Sigmoid colon (tissue), 7 donors: ENCODE measurements around the gene TSPAN5. TPM values are rescaled to one million over a fixed set of nuclear protein-coding genes. Genes with fewer than 3 reads are reported as not detected.
A peak's percentile ranks its signal among the peaks of the same experiment; 100 is the strongest.

Experiments used
- DNase-seq: peaks from one replicate; pipeline ENCODE4 v3.0.0-alpha.2; 2019
- H3K27ac ChIP-seq, 4 donors: fragments of 200-600 bp; sonication (generic); one replicate each; pipeline ENCODE4 v1.5.1; 2016 to 2019; ENCODE audit warnings: mild to moderate bottlenecking in 1 of 4
- H3K27me3 ChIP-seq, 3 donors: fragments of 200-600 bp; sonication (generic); one replicate each; pipeline ENCODE4 v1.5.1; 2019; ENCODE audit warnings: mild to moderate bottlenecking in 1 of 3
- H3K36me3 ChIP-seq, 4 donors: fragments of 200-600 bp; sonication (generic); one replicate each; pipeline ENCODE4 v1.5.1; 2016 to 2019
- H3K4me1 ChIP-seq, 4 donors: fragments of 200-600 bp; sonication (generic); one replicate each; pipeline ENCODE4 v1.5.1; 2017 to 2019
- H3K4me3 ChIP-seq, 4 donors: fragments of 200-600 bp; sonication (generic); one replicate each; pipeline ENCODE4 v1.5.1; 2017 to 2019; ENCODE audit warnings: mild to moderate bottlenecking in 2 of 4, moderate library complexity in 1 of 4
- H3K9me3 ChIP-seq, 4 donors: fragments of 200-600 bp in 3 of 4; sonication (generic) in 3 of 4; one replicate each; pipeline versions ENCODE4 v1.5.1 to v1.6.1; 2013 to 2019
- EP300 ChIP-seq, 4 donors: sonication (generic); formaldehyde crosslinking; IDR thresholded peaks; one replicate each; pipeline ENCODE4 v1.6.1; 2017; ENCODE audit warnings: antibody characterized with exemption in 4 of 4
- POLR2A ChIP-seq, 2 donors: fragments of 450-650 bp; IDR thresholded peaks; one replicate each; pipeline ENCODE4 v1.6.1; 2016; ENCODE audit warnings: antibody characterized with exemption in 2 of 2, mild to moderate bottlenecking in 2 of 2, moderate library complexity in 2 of 2
- POLR2AphosphoS5 ChIP-seq, 4 donors: sonication (generic); formaldehyde crosslinking; IDR thresholded peaks; one replicate each; pipeline ENCODE4 v1.6.1; 2017; ENCODE audit warnings: antibody characterized with exemption in 4 of 4
- WGBS, 2 donors: extraction: QIAGEN DNeasy Blood & Tissue Kit; methylation state at CpG; one replicate each; pipeline ENCODE4 v1.1.7; 2013; 5-methylcytosine and 5-hydroxymethylcytosine counted together
- intact Hi-C: fragments of 100-400 bp; cut with DNase I; formaldehyde crosslinking; loops from one replicate; pipeline ENCODE4 v1.15.1; 2023
- polyA plus RNA-seq, 3 donors: library from polyadenylated mRNA; stranded (reverse); fragments of 200-250 nt; gene quantifications; one replicate each; pipeline ENCODE4 v1.2.3, GENCODE V29; 2013
- total RNA-seq, 4 donors: library from RNA; depleted of rRNA; stranded (reverse); fragments of >200 nt; gene quantifications; one replicate each; pipeline ENCODE4 v1.1.0, GENCODE V29; 2016
- TF ChIP-seq, protein P1 (sequence below), 4 experiments: fragments of 450-650 bp in 3 of 4; fragments of 200-600 bp in 1 of 4; IDR thresholded peaks; one replicate each; pipeline ENCODE4 v1.5.1; 2016 to 2019; ENCODE audit warnings: antibody characterized with exemption in 4 of 4, mild to moderate bottlenecking in 3 of 4, moderate library complexity in 2 of 4
- donor health status: healthy with polysubstance abuse.
- donor health status: Bipolar disorder and iron deficiency.
- donor health status: healthy.

The TSPAN5 gene
- total and polyA plus RNA-seq, 7 donors = 1.2 to 18.6 (median 11.2) TPM

DNA sequence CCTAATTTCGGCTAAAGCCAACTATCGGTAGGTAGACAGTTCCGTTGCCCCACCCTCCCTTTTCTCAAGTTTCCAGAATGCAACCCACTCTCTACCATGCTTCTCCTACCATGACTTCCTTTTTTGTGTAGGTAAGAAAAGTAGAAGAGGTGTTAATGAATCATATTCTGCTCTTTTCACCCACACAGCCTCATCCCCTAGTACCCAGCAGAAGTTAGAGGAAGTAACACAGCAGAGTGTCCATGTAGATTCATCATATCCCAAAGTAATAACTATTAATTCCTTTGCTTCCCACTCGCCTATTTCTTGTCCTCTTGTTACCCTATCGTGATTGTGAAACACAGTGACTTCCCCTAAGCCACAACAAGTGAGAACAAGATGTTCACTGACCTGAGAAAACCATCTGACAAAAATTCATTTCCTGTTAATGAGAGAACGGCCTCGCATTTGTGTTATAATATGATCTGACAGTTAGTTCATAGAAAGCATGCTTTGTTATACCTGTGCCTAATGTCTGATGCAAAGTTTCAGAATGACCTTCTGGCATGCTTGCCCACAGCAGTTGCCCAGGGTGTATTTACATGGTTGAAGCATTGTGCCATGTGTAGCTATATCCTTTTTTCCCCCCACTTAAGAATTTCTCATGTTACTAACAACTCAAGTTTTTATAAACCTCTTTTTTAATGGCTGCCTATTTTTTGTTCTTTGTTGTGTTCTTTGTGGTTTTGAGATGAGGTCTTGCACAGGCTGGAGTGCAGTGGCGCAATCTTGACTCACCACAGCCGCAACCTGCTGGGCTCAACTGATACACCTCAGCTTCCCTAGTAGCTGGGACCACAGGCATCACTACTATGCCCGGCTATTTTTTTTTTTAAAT, 211.7 kb downstream of the TSPAN5 start:
- H3K36me3 ChIP-seq = peaks cover 0 to 17% (median 1%) of the 10 kb centered on the region in 4 donors
- no peaks in the 10 kb centered on the region for H3K27me3 ChIP-seq
- no peak overlapping the region for H3K27ac ChIP-seq
- H3K4me3 ChIP-seq = no peak overlapping the region
- no peak for DNase-seq
- TF ChIP-seq EP300 (IDR thresholded peaks at IDR 0.05) (peak in 1 of 4 donors; percentile 40), POLR2AphosphoS5 (IDR thresholded peaks at IDR 0.05) (peak in 1 of 4 donors; percentile 36), POLR2A (IDR thresholded peaks at IDR 0.05) (no peak)
- TF ChIP-seq, protein P1, sequence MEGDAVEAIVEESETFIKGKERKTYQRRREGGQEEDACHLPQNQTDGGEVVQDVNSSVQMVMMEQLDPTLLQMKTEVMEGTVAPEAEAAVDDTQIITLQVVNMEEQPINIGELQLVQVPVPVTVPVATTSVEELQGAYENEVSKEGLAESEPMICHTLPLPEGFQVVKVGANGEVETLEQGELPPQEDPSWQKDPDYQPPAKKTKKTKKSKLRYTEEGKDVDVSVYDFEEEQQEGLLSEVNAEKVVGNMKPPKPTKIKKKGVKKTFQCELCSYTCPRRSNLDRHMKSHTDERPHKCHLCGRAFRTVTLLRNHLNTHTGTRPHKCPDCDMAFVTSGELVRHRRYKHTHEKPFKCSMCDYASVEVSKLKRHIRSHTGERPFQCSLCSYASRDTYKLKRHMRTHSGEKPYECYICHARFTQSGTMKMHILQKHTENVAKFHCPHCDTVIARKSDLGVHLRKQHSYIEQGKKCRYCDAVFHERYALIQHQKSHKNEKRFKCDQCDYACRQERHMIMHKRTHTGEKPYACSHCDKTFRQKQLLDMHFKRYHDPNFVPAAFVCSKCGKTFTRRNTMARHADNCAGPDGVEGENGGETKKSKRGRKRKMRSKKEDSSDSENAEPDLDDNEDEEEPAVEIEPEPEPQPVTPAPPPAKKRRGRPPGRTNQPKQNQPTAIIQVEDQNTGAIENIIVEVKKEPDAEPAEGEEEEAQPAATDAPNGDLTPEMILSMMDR (IDR thresholded peaks at IDR 0.05) = no peak
- intact Hi-C loops = no loop called here
- no peaks in the 10 kb centered on the region for H3K4me1 ChIP-seq
- H3K9me3 ChIP-seq = no peaks in the 10 kb centered on the region
- WGBS, 2 donors = 47 to 85% methylated on average over 10 of the region's 10 CpGs

DNA sequence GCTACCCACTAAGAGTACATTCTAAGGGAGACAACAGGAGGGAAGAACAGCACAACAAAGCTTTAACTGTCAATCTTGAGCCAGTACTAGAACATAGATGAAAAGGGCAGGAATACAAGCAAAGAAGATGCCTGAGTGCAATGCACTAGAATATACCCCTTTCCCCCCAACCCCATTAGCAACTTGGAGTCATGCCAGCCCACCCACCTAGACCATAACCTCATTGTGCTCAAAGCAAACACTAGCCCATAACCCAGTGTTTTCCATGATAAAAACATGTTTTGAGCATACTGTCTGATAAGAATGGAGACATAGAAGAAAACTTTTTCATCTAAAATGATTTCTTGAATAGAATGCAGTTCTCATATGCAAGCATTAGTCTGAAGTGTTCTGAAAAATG, 214.0 kb downstream of the TSPAN5 start:
- DNase-seq = no peak
- H3K4me1 ChIP-seq = no peaks in the 10 kb centered on the region

DNA sequence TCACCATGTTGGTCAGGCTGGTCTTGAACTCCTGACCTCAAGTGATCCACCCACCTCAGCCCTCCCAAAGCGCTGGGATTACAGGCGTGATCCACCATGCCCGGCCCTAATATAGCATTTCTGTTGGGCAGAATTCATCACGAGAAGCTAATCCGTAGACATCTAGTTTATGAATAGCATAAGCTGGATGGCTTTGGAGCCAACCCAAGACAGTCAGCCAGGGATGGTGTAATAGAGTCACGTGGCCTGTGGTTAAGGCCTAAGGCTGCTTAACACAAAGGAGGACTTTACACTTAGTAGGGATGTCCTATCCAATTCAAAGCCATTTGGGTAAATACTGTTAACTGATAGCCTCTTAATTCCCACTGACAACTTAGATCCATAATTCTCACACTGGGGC, 223.6 kb downstream of the TSPAN5 start:
- WGBS, 2 donors = 96 to 98% methylated on average over 6 of the region's 6 CpGs
- no peaks in the 10 kb centered on the region for H3K27me3 ChIP-seq
- intact Hi-C loops = no loop called here
- H3K27ac ChIP-seq = no peak overlapping the region
- H3K9me3 ChIP-seq = no peaks in the 10 kb centered on the region
- H3K36me3 ChIP-seq = peaks cover 0 to 26% (median 0%) of the 10 kb centered on the region in 4 donors
- no peaks in the 10 kb centered on the region for H3K4me1 ChIP-seq
- no peak for DNase-seq
- TF ChIP-seq EP300 (IDR thresholded peaks at IDR 0.05) = no peak
- TF ChIP-seq POLR2AphosphoS5 (IDR thresholded peaks at IDR 0.05) = no peak
- TF ChIP-seq, protein P1 (IDR thresholded peaks at IDR 0.05) = no peak
- no peak for TF ChIP-seq POLR2A (IDR thresholded peaks at IDR 0.05)
- no peak overlapping the region for H3K4me3 ChIP-seq

More for the DNA sequence above, 214.0 kb downstream of the TSPAN5 start:
- TF ChIP-seq POLR2A (IDR thresholded peaks at IDR 0.05) (no peak), EP300 (IDR thresholded peaks at IDR 0.05) (no peak), POLR2AphosphoS5 (IDR thresholded peaks at IDR 0.05) (no peak)
- TF ChIP-seq, protein P1 (IDR thresholded peaks at IDR 0.05) = no peak
- no peak overlapping the region for H3K27ac ChIP-seq
- intact Hi-C loops = no loop called here
- no peak overlapping the region for H3K4me3 ChIP-seq
- no peaks in the 10 kb centered on the region for H3K27me3 ChIP-seq
- H3K9me3 ChIP-seq = no peaks in the 10 kb centered on the region
- peaks cover 0 to 32% (median 3%) of the 10 kb centered on the region in 4 donors for H3K36me3 ChIP-seq

DNA sequence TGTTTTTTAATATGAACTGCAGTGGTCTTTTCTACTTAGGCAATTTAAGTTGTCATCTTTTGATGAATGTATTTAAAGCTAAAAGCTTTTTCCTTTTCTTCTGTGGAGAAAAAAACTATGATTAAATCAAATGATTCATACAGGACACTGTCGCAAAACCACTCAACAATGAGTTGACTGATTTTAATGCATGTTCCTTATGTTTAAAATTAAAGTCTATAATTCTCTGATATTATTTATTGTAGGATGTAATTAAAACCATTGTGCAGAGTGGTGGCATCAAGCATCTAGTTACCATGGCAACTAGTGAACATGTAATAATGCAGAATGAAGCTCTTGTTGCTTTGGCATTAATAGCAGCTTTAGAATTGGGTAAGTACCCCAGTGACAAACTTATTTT, 224.7 kb downstream of the TSPAN5 start:
- no peak overlapping the region for H3K27ac ChIP-seq
- TF ChIP-seq POLR2A (IDR thresholded peaks at IDR 0.05) (no peak), POLR2AphosphoS5 (IDR thresholded peaks at IDR 0.05) (no peak), EP300 (IDR thresholded peaks at IDR 0.05) (no peak)
- TF ChIP-seq, protein P1 (IDR thresholded peaks at IDR 0.05) = no peak
- intact Hi-C loops = no loop called here
- H3K4me3 ChIP-seq = no peak overlapping the region
- peaks cover 0 to 26% (median 0%) of the 10 kb centered on the region in 4 donors for H3K36me3 ChIP-seq
- H3K9me3 ChIP-seq = no peaks in the 10 kb centered on the region
- no peak for DNase-seq
- no peaks in the 10 kb centered on the region for H3K4me1 ChIP-seq
- 92 to 96% methylated on average over 1 of the region's 1 CpG for WGBS, 2 donors
- no peaks in the 10 kb centered on the region for H3K27me3 ChIP-seq
